IMR-90 (cell line): Measurements from ENCODE around the gene YKT6. TPM values are rescaled to one million over a fixed set of nuclear protein-coding genes. Genes with fewer than 3 reads are reported as not detected.

Experiments
- ATAC-seq: fragments of 200-7000 bp; cut with Tn5 transposase; 2 replicates; pipeline ENCODE4 v1.9.1; 2020; ENCODE audit warnings: low read depth, mild to moderate bottlenecking, moderate library complexity
- BruUV-seq: library from RNA; stranded (reverse); fragments of 400-500 nt; replicated peaks from 2 replicates; lab custom pipeline; 2021; lab: Mats Ljungman, UMichigan
- CTCF ChIA-PET: fragments of 300-600 bp; formaldehyde crosslinking; extraction: SDS; loops from one replicate; lab custom pipeline; 2021; ENCODE audit warnings: antibody characterized with exemption; lab: Yijun Ruan, JAX
- POLR2A ChIA-PET: fragments of 300-600 bp; sonication (Branson Sonifier 250); formaldehyde crosslinking; loops from one replicate; lab custom pipeline; 2022; ENCODE audit warnings: antibody characterized with exemption; ENCODE audit not compliant: unreplicated experiment; lab: Charles Lee
- DNase-seq: peaks from one replicate; pipeline ENCODE4 v3.0.0; 2013
- H2AFZ ChIP-seq: replicated peaks from 2 replicates; pipeline ENCODE3; 2013; ENCODE audit warnings: low read length, mild to moderate bottlenecking; ENCODE audit not compliant: poor library complexity
- H2AK5ac ChIP-seq: 2 replicates; pipeline ENCODE4 v1.6.1; 2013; ENCODE audit warnings: low read depth, low read length, inconsistent platforms
- H2AK9ac ChIP-seq: replicated peaks from 2 replicates; pipeline ENCODE3; 2013; ENCODE audit warnings: mild to moderate bottlenecking, low read depth, low read length, moderate library complexity; ENCODE audit not compliant: poor library complexity
- H2BK120ac ChIP-seq: 2 replicates; pipeline ENCODE4 v1.6.1; 2013; ENCODE audit warnings: low read depth, low read length, inconsistent platforms
- H2BK15ac ChIP-seq: 3 replicates; pipeline ENCODE4 v1.6.1; 2013; ENCODE audit warnings: low read depth, low read length, inconsistent platforms
- H2BK20ac ChIP-seq: 2 replicates; pipeline ENCODE4 v1.6.1; 2013; ENCODE audit warnings: low read depth, mild to moderate bottlenecking, inconsistent platforms, low read length, moderate library complexity
- H2BK5ac ChIP-seq: 2 replicates; pipeline ENCODE4 v1.6.1; 2013; ENCODE audit warnings: mild to moderate bottlenecking, low read depth, low read length, inconsistent platforms; ENCODE audit not compliant: poor library complexity, severe bottlenecking
- H3K14ac ChIP-seq: replicated peaks from 2 replicates; pipeline ENCODE4 v1.6.1; 2013; ENCODE audit warnings: low read depth, low read length, inconsistent platforms
- H3K18ac ChIP-seq: 2 replicates; pipeline ENCODE4 v1.6.1; 2013; ENCODE audit warnings: low read depth, low read length, control low read depth
- H3K23ac ChIP-seq: 2 replicates; pipeline ENCODE4 v1.6.1; 2013; ENCODE audit warnings: low read depth, low read length, inconsistent platforms
- H3K27ac ChIP-seq: 2 replicates; pipeline ENCODE4 v1.5.1; 2013; ENCODE audit warnings: mild to moderate bottlenecking, control low read depth, low read length; ENCODE audit not compliant: insufficient read depth
- H3K27me3 ChIP-seq: 2 replicates; pipeline ENCODE4 v1.6.1; 2013; ENCODE audit warnings: low read length; ENCODE audit not compliant: control insufficient read depth, insufficient read depth
- H3K36me3 ChIP-seq: 2 replicates; pipeline ENCODE4 v1.6.1; 2013; ENCODE audit warnings: low read length, mixed read lengths; ENCODE audit not compliant: control insufficient read depth, insufficient read depth
- H3K4ac ChIP-seq: 2 replicates; pipeline ENCODE4 v1.6.1; 2013; ENCODE audit warnings: low read depth, low read length, inconsistent platforms
- H3K4me1 ChIP-seq: 2 replicates; pipeline ENCODE4 v1.6.1; 2013; ENCODE audit warnings: low read length, mixed read lengths; ENCODE audit not compliant: control insufficient read depth, insufficient read depth
- H3K4me2 ChIP-seq: 2 replicates; pipeline ENCODE4 v1.6.1; 2013; ENCODE audit warnings: low read depth, mild to moderate bottlenecking, control low read depth, low read length, moderate library complexity
- H3K4me3 ChIP-seq: 2 replicates; pipeline ENCODE4 v1.5.1; 2013; ENCODE audit warnings: low read depth, mild to moderate bottlenecking, control low read depth, low read length, moderate library complexity; ENCODE audit not compliant: insufficient read depth
- H3K56ac ChIP-seq: 2 replicates; pipeline ENCODE4 v1.6.1; 2013; ENCODE audit warnings: low read length, inconsistent platforms; ENCODE audit not compliant: insufficient read depth; ENCODE audit errors: extremely low read depth
- H3K79me1 ChIP-seq, 2 experiments: 2 replicates each; pipeline ENCODE4 v1.6.1; 2013; ENCODE audit warnings: low read length in 2 of 2, inconsistent platforms in 1 of 2, low read depth in 1 of 2
- H3K9ac ChIP-seq: 2 replicates; pipeline ENCODE4 v1.6.1; 2013; ENCODE audit warnings: low read depth, low read length, control low read depth
- H3K9me1 ChIP-seq: 2 replicates; pipeline ENCODE4 v1.6.1; 2013; ENCODE audit warnings: low read length, inconsistent platforms; ENCODE audit not compliant: insufficient read depth
- H3K9me3 ChIP-seq: 2 replicates; pipeline ENCODE4 v1.6.1; 2013; ENCODE audit warnings: low read length; ENCODE audit not compliant: control insufficient read depth, insufficient read depth
- H4K20me1 ChIP-seq: 2 replicates; pipeline ENCODE4 v1.6.1; 2013; ENCODE audit warnings: low read length, inconsistent platforms; ENCODE audit not compliant: insufficient read depth
- H4K5ac ChIP-seq: 2 replicates; pipeline ENCODE4 v1.6.1; 2013; ENCODE audit warnings: mild to moderate bottlenecking, low read depth, low read length, control low read depth
- H4K8ac ChIP-seq, 2 experiments: 2 replicates each; pipeline ENCODE4 v1.6.1; 2013; ENCODE audit warnings: low read depth in 2 of 2, low read length in 2 of 2, control low read depth in 1 of 2, inconsistent platforms in 1 of 2
- H4K91ac ChIP-seq: 2 replicates; pipeline ENCODE4 v1.6.1; 2013; ENCODE audit warnings: low read depth, low read length, inconsistent platforms; ENCODE audit not compliant: insufficient read depth
- ELK1 ChIP-seq: fragments of 150-350 bp; IDR thresholded peaks from 2 replicates; pipeline ENCODE4 v1.6.1; 2016; ENCODE audit warnings: low read depth, mild to moderate bottlenecking, low read length, moderate library complexity, borderline replicate concordance
- MAFK ChIP-seq: IDR thresholded peaks from 2 replicates; pipeline ENCODE4 v1.6.1; 2012; ENCODE audit warnings: low read depth, low read length, improper control_type of control experiment
- WGBS, 2 experiments: methylation state at CpG; one replicate each; pipeline versions ENCODE4 v1.1.5 to v1.1.7; 2013; ENCODE audit warnings: missing lambda C conversion rate in 2 of 2; ENCODE audit not compliant: insufficient read length in 1 of 2; ENCODE audit errors: extremely low coverage in 2 of 2; 5-methylcytosine and 5-hydroxymethylcytosine counted together
- dilution Hi-C: fragments of 300-500 bp; cut with HindIII; formaldehyde crosslinking; loops from one replicate; pipeline ENCODE4 v1.14.3; 2018; ENCODE audit warnings: low sequenced_read_pairs; ENCODE audit not compliant: unreplicated experiment
- in situ Hi-C: fragments of 300-500 bp; cut with MboI; formaldehyde crosslinking; loops from 3 replicates; pipeline ENCODE4 v1.14.3; 2019; ENCODE audit warnings: low sequenced_read_pairs, inconsistent platforms, mixed read lengths
- intact Hi-C: fragments of 100-400 bp; cut with micrococcal nuclease; formaldehyde crosslinking; loops from 2 replicates; pipeline ENCODE4 v1.10.0; 2022
- polyA plus RNA-seq, 3 experiments: library from polyadenylated mRNA; depleted of rRNA; stranded (reverse); fragments of >200 nt; gene quantifications; 2 replicates each; pipeline ENCODE4 v1.2.3, GENCODE V29; 2012; ENCODE audit warnings: low replicate concordance in 1 of 3
- total RNA-seq: library from RNA; depleted of rRNA; stranded (reverse); fragments of >200 nt; gene quantifications from 2 replicates; pipeline ENCODE4 v1.2.3, GENCODE V29; 2012

Gene YKT6
- total and polyA plus RNA-seq, 2 of the 4 experiments (the other 2 are of a cell fraction), result 115 to 120 TPM

- Histone ChIP-seq H2BK5ac (no peak overlapping the region), H2AFZ (no peak overlapping the region), H3K9me1 (no peaks in the 10 kb centered on the region), H4K5ac (no peak overlapping the region), H4K20me1 (no peaks in the 10 kb centered on the region), H3K56ac (no peak overlapping the region), H2BK20ac (no peak overlapping the region), H3K4me1 (peaks cover 2% of the 10 kb centered on the region), H2BK15ac (no peak overlapping the region), H3K9ac (no peak overlapping the region), H4K8ac (no peak overlapping the region), H3K79me1 (no peaks in the 10 kb centered on the region; a peak in 1 of 4 replicates), H2AK5ac (no peak overlapping the region), H3K27ac (no peak overlapping the region), H3K4me3 (no peak overlapping the region), H3K27me3 (peaks cover 17% of the 10 kb centered on the region), H3K36me3 (no peaks in the 10 kb centered on the region), H2BK120ac (no peak overlapping the region), H3K4me2 (no peak overlapping the region), H4K91ac (no peak overlapping the region), H3K23ac (no peak overlapping the region), H3K4ac (no peak overlapping the region), H3K9me3 (peaks cover 6% of the 10 kb centered on the region), H3K14ac (no peak overlapping the region), H2AK9ac (no peak overlapping the region), H3K18ac (no peak overlapping the region)
- in situ Hi-C loops, result no loop called here
- no peak for ATAC-seq
- intact Hi-C loops, result no loop called here
- CTCF ChIA-PET, result no interaction called here
- TF ChIP-seq ELK1 (no peak), MAFK (peak; percentile 41; the same call in 1 of the 2 replicates)
- dilution Hi-C loops, result no loop called here
- no peak for DNase-seq
- POLR2A ChIA-PET, result no interaction called here
- 50% methylated on average over 6 of the region's 9 CpGs; no CpG with 5 or more reads in 1 of the 2 experiments for WGBS, 2 experiments
- no TSS peak for BruUV-seq
Observed at GRCh38 chr7:44187636-44188416, 13.0 kb upstream of the YKT6 start.
